ENCODE results near the gene EIF4E2. TPM values are rescaled to one million over a fixed set of nuclear protein-coding genes. Genes with fewer than 3 reads are reported as not detected.

EIF4E2 gene
- total RNA-seq, 2 donors from 2014 or later: 44.3 to 65.7 TPM

- H3K27me3 Mint-ChIP-seq: no peaks in the 10 kb centered on the region
- H3K4me1 Mint-ChIP-seq: no peaks in the 10 kb centered on the region
- H3K27ac Mint-ChIP-seq: no peak overlapping the region
- H3K4me3 Mint-ChIP-seq: no peak overlapping the region
- ATAC-seq (replicated peaks): no peak
- no peaks in the 10 kb centered on the region for H3K9me3 Mint-ChIP-seq
- no peaks in the 10 kb centered on the region for H3K36me3 Mint-ChIP-seq (ENCODE audit: low read depth)
These were observed 54.0 kb downstream of the EIF4E2 start for GRCh38 chr2:232604535-232604934.

- ATAC-seq (replicated peaks): no peak
These were observed 56.5 kb downstream of the EIF4E2 start for GRCh38 chr2:232607011-232607410.

GRCh38 chr2:232609607-232610006 is 59.1 kb downstream of the EIF4E2 start:
- no peaks in the 10 kb centered on the region for H3K27me3 Mint-ChIP-seq
- no peak overlapping the region for H3K4me3 Mint-ChIP-seq
- no peak for ATAC-seq (replicated peaks)
- no peaks in the 10 kb centered on the region for H3K9me3 Mint-ChIP-seq
- H3K36me3 Mint-ChIP-seq (ENCODE audit: low read depth): no peaks in the 10 kb centered on the region
- no peaks in the 10 kb centered on the region for H3K4me1 Mint-ChIP-seq
- H3K27ac Mint-ChIP-seq: no peak overlapping the region

More at GRCh38 chr2:232607011-232607410, 56.5 kb downstream of the EIF4E2 start:
- Mint-ChIP-seq H3K36me3 (ENCODE audit: low read depth) (no peaks in the 10 kb centered on the region), H3K4me1 (no peaks in the 10 kb centered on the region), H3K9me3 (no peaks in the 10 kb centered on the region), H3K4me3 (no peak overlapping the region), H3K27ac (no peak overlapping the region), H3K27me3 (no peaks in the 10 kb centered on the region)

- Mint-ChIP-seq H3K36me3 (ENCODE audit: low read depth) (no peaks in the 10 kb centered on the region), H3K4me3 (no peak overlapping the region), H3K27ac (no peak overlapping the region), H3K9me3 (no peaks in the 10 kb centered on the region), H3K4me1 (no peaks in the 10 kb centered on the region), H3K27me3 (no peaks in the 10 kb centered on the region)
- ATAC-seq (replicated peaks): no peak
These were observed 59.6 kb downstream of the EIF4E2 start for GRCh38 chr2:232610081-232610480.

GRCh38 chr2:232611061-232611460 is 60.6 kb downstream of the EIF4E2 start:
- H3K4me3 Mint-ChIP-seq: no peak overlapping the region
- no peak overlapping the region for H3K27ac Mint-ChIP-seq
- no peaks in the 10 kb centered on the region for H3K36me3 Mint-ChIP-seq (ENCODE audit: low read depth)
- no peaks in the 10 kb centered on the region for H3K27me3 Mint-ChIP-seq
- H3K9me3 Mint-ChIP-seq: no peaks in the 10 kb centered on the region
- ATAC-seq (replicated peaks): no peak
- H3K4me1 Mint-ChIP-seq: no peaks in the 10 kb centered on the region

GRCh38 chr2:232611559-232612218 is 61.2 kb downstream of the EIF4E2 start:
- no peaks in the 10 kb centered on the region for H3K27me3 Mint-ChIP-seq
- no peak overlapping the region for H3K4me3 Mint-ChIP-seq
- no peaks in the 10 kb centered on the region for H3K9me3 Mint-ChIP-seq
- peak; percentile 70 for ATAC-seq (replicated peaks)
- no peak overlapping the region for H3K27ac Mint-ChIP-seq
- H3K4me1 Mint-ChIP-seq: no peaks in the 10 kb centered on the region
- no peaks in the 10 kb centered on the region for H3K36me3 Mint-ChIP-seq (ENCODE audit: low read depth)

GRCh38 chr2:232613538-232614134 is 63.1 kb downstream of the EIF4E2 start:
- ATAC-seq (replicated peaks): no peak
- no peaks in the 10 kb centered on the region for H3K9me3 Mint-ChIP-seq
- H3K27ac Mint-ChIP-seq: no peak overlapping the region
- no peaks in the 10 kb centered on the region for H3K4me1 Mint-ChIP-seq
- H3K36me3 Mint-ChIP-seq (ENCODE audit: low read depth): no peaks in the 10 kb centered on the region
- H3K27me3 Mint-ChIP-seq: no peaks in the 10 kb centered on the region
- no peak overlapping the region for H3K4me3 Mint-ChIP-seq

GRCh38 chr2:232615339-232615738 is 64.8 kb downstream of the EIF4E2 start:
- ATAC-seq (replicated peaks): no peak
- no peaks in the 10 kb centered on the region for H3K4me1 Mint-ChIP-seq
- H3K27me3 Mint-ChIP-seq: no peaks in the 10 kb centered on the region
- no peak overlapping the region for H3K4me3 Mint-ChIP-seq
- no peak overlapping the region for H3K27ac Mint-ChIP-seq
- no peaks in the 10 kb centered on the region for H3K36me3 Mint-ChIP-seq (ENCODE audit: low read depth)
- H3K9me3 Mint-ChIP-seq: no peaks in the 10 kb centered on the region

Other genes with a start within 250 kb of the EIF4E2 start
- under 1 TPM in 1 of 2 donors, not detected in 1; 0.19 TPM for gene ALPP, start 171.9 kb upstream of the EIF4E2 start, total RNA-seq
- gene ALPG, start 143.8 kb upstream of the EIF4E2 start, total RNA-seq: not detected
- gene ALPI, start 94.5 kb upstream of the EIF4E2 start, total RNA-seq: not detected
- gene ECEL1, start 62.9 kb upstream of the EIF4E2 start, total RNA-seq: not detected
- not detected for gene PRSS56, start 30.3 kb upstream of the EIF4E2 start, total RNA-seq
- gene CHRND, start 24.5 kb upstream of the EIF4E2 start, total RNA-seq: not detected
- gene CHRNG, start 11.0 kb upstream of the EIF4E2 start, total RNA-seq: not detected
- 1 to 10 TPM; 6.0 to 7.7 TPM for gene TIGD1, start 132 bp upstream of the EIF4E2 start, total RNA-seq
- gene EFHD1, start 82.9 kb downstream of the EIF4E2 start, total RNA-seq: 1 to 10 TPM in 1 of 2 donors, under 1 TPM in 1; 0.71 to 1.1 TPM
- gene GIGYF2, start 146.6 kb downstream of the EIF4E2 start, total RNA-seq: 10 to 100 TPM; 59.7 to 71.9 TPM
- gene KCNJ13, start 225.9 kb downstream of the EIF4E2 start, total RNA-seq: not detected